ENCODE results near the gene EFNB2.

The EFNB2 gene

GRCh38 chr13:106533101-106533942, 2.1 kb downstream of the EFNB2 start:
- Histone ChIP-seq H2AFZ (ENCODE audit: low read length) (peak overlapping the region; percentile 38), H3K27me3 (replicated peaks; ENCODE audit: insufficient read depth, low read length) (0 out of 2 replicates have a peak, but pooled peaks cover 5% of the 10 kb centered on the region), H3K36me3 (replicated peaks; ENCODE audit: insufficient read depth, low read length) (no peaks in the 10 kb centered on the region), H3K79me2 (ENCODE audit: low read length) (no peaks in the 10 kb centered on the region), H3K4me1 (ENCODE audit: low read length) (peaks cover 10% of the 10 kb centered on the region; the same call in 1 of the 2 replicates), H4K20me1 (ENCODE audit: insufficient read depth, low read length) (no peaks in the 10 kb centered on the region; the same call in 1 of the 2 replicates), H3K9me3 (replicated peaks; ENCODE audit: insufficient read depth, low read length) (no peaks in the 10 kb centered on the region), H3K4me3 (ENCODE audit: low read length) (peak overlapping the region; percentile 65; the same call in 1 of the 2 replicates), H3K4me2 (ENCODE audit: low read depth, low read length) (peak overlapping the region; percentile 96), H3K9ac (ENCODE audit: low read length) (no peak overlapping the region), H3K27ac (ENCODE audit: low read length) (no peak overlapping the region), H3F3A (ENCODE audit: insufficient read depth, low read length) (peaks cover 21% of the 10 kb centered on the region), H3K9me2 (replicated peaks; ENCODE audit: insufficient read depth, low read length) (no peaks in the 10 kb centered on the region)
- TF ChIP-seq CTCF (IDR thresholded peaks at IDR 0.05; ENCODE audit: low read length) (peak; percentile 31), EZH2phosphoT487 (IDR thresholded peaks at IDR 0.05; ENCODE audit: low read length) (no peak)
- peak; percentile 51 for DNase-seq

- H4K20me1 ChIP-seq (ENCODE audit: insufficient read depth, low read length) = no peaks in the 10 kb centered on the region; the same call in 1 of the 2 replicates
- H3K27ac ChIP-seq (ENCODE audit: low read length) = no peak overlapping the region
- TF ChIP-seq EZH2phosphoT487 (IDR thresholded peaks at IDR 0.05; ENCODE audit: low read length) = no peak
- no peaks in the 10 kb centered on the region for H3K9me2 ChIP-seq (replicated peaks; ENCODE audit: insufficient read depth, low read length)
- H3F3A ChIP-seq (ENCODE audit: insufficient read depth, low read length) = peaks cover 13% of the 10 kb centered on the region
- no peak overlapping the region for H3K9ac ChIP-seq (ENCODE audit: low read length)
- H3K9me3 ChIP-seq (replicated peaks; ENCODE audit: insufficient read depth, low read length) = no peaks in the 10 kb centered on the region
- no peak for DNase-seq
- H3K4me1 ChIP-seq (ENCODE audit: low read length) = peaks cover 10% of the 10 kb centered on the region; the same call in 1 of the 2 replicates
- H3K4me3 ChIP-seq (ENCODE audit: low read length) = peak overlapping the region; percentile 14; the same call in 1 of the 2 replicates
- peak overlapping the region; percentile 96; the same call in 1 of the 2 replicates for H3K4me2 ChIP-seq (ENCODE audit: low read depth, low read length)
- 0 out of 2 replicates have a peak, but pooled peaks cover 5% of the 10 kb centered on the region for H3K27me3 ChIP-seq (replicated peaks; ENCODE audit: insufficient read depth, low read length)
- no peak overlapping the region for H2AFZ ChIP-seq (ENCODE audit: low read length)
- H3K36me3 ChIP-seq (replicated peaks; ENCODE audit: insufficient read depth, low read length) = no peaks in the 10 kb centered on the region
- H3K79me2 ChIP-seq (ENCODE audit: low read length) = no peaks in the 10 kb centered on the region
Observed at GRCh38 chr13:106532111-106532929, 3.1 kb downstream of the EFNB2 start.

- H3K4me3 ChIP-seq (ENCODE audit: low read length) = no peak overlapping the region
- H2AFZ ChIP-seq (ENCODE audit: low read length) = no peak overlapping the region
- H3K4me2 ChIP-seq (ENCODE audit: low read depth, low read length) = no peak overlapping the region
- H3K27me3 ChIP-seq (replicated peaks; ENCODE audit: insufficient read depth, low read length) = 0 out of 2 replicates have a peak, but pooled peaks cover 5% of the 10 kb centered on the region
- peaks cover 10% of the 10 kb centered on the region for H3F3A ChIP-seq (ENCODE audit: insufficient read depth, low read length)
- no peaks in the 10 kb centered on the region for H3K9me3 ChIP-seq (replicated peaks; ENCODE audit: insufficient read depth, low read length)
- H3K9me2 ChIP-seq (replicated peaks; ENCODE audit: insufficient read depth, low read length) = no peaks in the 10 kb centered on the region
- no peak for DNase-seq
- TF ChIP-seq CTCF (IDR thresholded peaks at IDR 0.05; ENCODE audit: low read length) (no peak), EZH2phosphoT487 (IDR thresholded peaks at IDR 0.05; ENCODE audit: low read length) (no peak), EZH2 (optimal IDR thresholded peaks at IDR 0.05; ENCODE audit: low read depth, low read length) (no peak)
- H3K79me2 ChIP-seq (ENCODE audit: low read length) = no peaks in the 10 kb centered on the region
- H3K36me3 ChIP-seq (replicated peaks; ENCODE audit: insufficient read depth, low read length) = no peaks in the 10 kb centered on the region
- H3K4me1 ChIP-seq (ENCODE audit: low read length) = peaks cover 10% of the 10 kb centered on the region; the same call in 1 of the 2 replicates
- no peak overlapping the region for H3K9ac ChIP-seq (ENCODE audit: low read length)
- no peak overlapping the region for H3K27ac ChIP-seq (ENCODE audit: low read length)
- H4K20me1 ChIP-seq (ENCODE audit: insufficient read depth, low read length) = no peaks in the 10 kb centered on the region
Observed at GRCh38 chr13:106530980-106531481, 4.4 kb downstream of the EFNB2 start.

Data from MM.1S (cell line).